CD4-positive, CD25-positive, alpha-beta regulatory T cell (primary cell): ENCODE results near the gene CRB2. TPM values are rescaled to one million over a fixed set of nuclear protein-coding genes. Genes with fewer than 3 reads are reported as not detected.
A peak's percentile ranks its signal among the peaks of the same experiment; 100 is the strongest.

Experiments
- ATAC-seq, 2 donors: fragments of 150-1000 bp; cut with Tn5 transposase; one replicate each; pipeline ENCODE4 v1.10.0; 2021; ENCODE audit warnings: low read depth in 2 of 2, moderate number of reproducible peaks in 2 of 2, moderate library complexity in 1 of 2
- DNase-seq, 3 donors: peaks; one replicate each; pipeline versions ENCODE4 v3.0.0 to v3.0.0-alpha.2; 2012 to 2022; ENCODE audit warnings: mixed read lengths in 1 of 3
- H3K27ac ChIP-seq: one replicate; pipeline ENCODE4 v1.7.0; 2013; ENCODE audit warnings: mild to moderate bottlenecking, low read length; ENCODE audit not compliant: insufficient read depth, poor library complexity, severe bottlenecking
- H3K27me3 ChIP-seq: one replicate; pipeline ENCODE4 v1.7.0; 2013; ENCODE audit warnings: low read length; ENCODE audit not compliant: control insufficient read depth, insufficient read depth
- H3K36me3 ChIP-seq: one replicate; pipeline ENCODE4 v1.7.0; 2013; ENCODE audit warnings: mild to moderate bottlenecking, low read length, moderate library complexity; ENCODE audit not compliant: control insufficient read depth, insufficient read depth
- H3K4me1 ChIP-seq: 2 replicates; pipeline ENCODE4 v1.7.0; 2013; ENCODE audit warnings: mild to moderate bottlenecking, low read length; ENCODE audit not compliant: insufficient read depth, control insufficient read depth, poor library complexity, severe bottlenecking
- H3K4me3 ChIP-seq: one replicate; pipeline ENCODE4 v1.7.0; 2013; ENCODE audit warnings: low read depth, mild to moderate bottlenecking, low read length, moderate library complexity
- H3K9me3 ChIP-seq, 2 experiments: 1 replicate in 1 of 2; 2 replicates in 1 of 2; pipeline ENCODE4 v1.7.0; 2013; ENCODE audit warnings: low read length in 2 of 2, mild to moderate bottlenecking in 1 of 2, moderate library complexity in 1 of 2; ENCODE audit not compliant: control insufficient read depth in 2 of 2
- H3K27ac Mint-ChIP-seq, 3 donors: one replicate each; pipeline ENCODE4 v1.8.0; 2020 to 2022; ENCODE audit warnings: mild to moderate bottlenecking in 3 of 3, mixed read lengths in 3 of 3, moderate library complexity in 2 of 3
- H3K27me3 Mint-ChIP-seq: one replicate; pipeline ENCODE4 v1.8.0; 2022; ENCODE audit warnings: mild to moderate bottlenecking, mixed read lengths
- H3K36me3 Mint-ChIP-seq: one replicate; pipeline ENCODE4 v1.8.0; 2020; ENCODE audit warnings: mixed read lengths
- H3K4me1 Mint-ChIP-seq, 4 donors: one replicate each; pipeline ENCODE4 v1.8.0; 2020 to 2022; ENCODE audit warnings: mixed read lengths in 4 of 4, mild to moderate bottlenecking in 1 of 4
- H3K4me3 Mint-ChIP-seq, 4 donors: one replicate each; pipeline ENCODE4 v1.8.0; 2020 to 2022; ENCODE audit warnings: mild to moderate bottlenecking in 4 of 4, mixed read lengths in 4 of 4, moderate library complexity in 3 of 4
- H3K9me3 Mint-ChIP-seq, 7 donors: one replicate each; pipeline ENCODE4 v1.8.0; 2020 to 2022; ENCODE audit warnings: mixed read lengths in 7 of 7, mild to moderate bottlenecking in 3 of 7, moderate library complexity in 2 of 7
- polyA plus RNA-seq, 4 donors: library from polyadenylated mRNA; unstranded; fragments of 300-500 nt; fragmentation: Illumina TruSeq; gene quantifications; one replicate each; pipeline ENCODE4 v1.2.3, GENCODE V29; 2021
- total RNA-seq: library from RNA; stranded (reverse); gene quantifications from one replicate; pipeline ENCODE4 v1.2.3, GENCODE V29; 2022

Gene CRB2
- total and polyA plus RNA-seq, 5 donors from 2014 or later: 0.03 TPM; not detected in 4

GRCh38 chr9:123365287-123365880, 9.4 kb downstream of the CRB2 start:
- peak overlapping the region in 1 of 4 donors; percentile 63 for H3K4me3 Mint-ChIP-seq
- no peaks in the 10 kb centered on the region for H3K36me3 Mint-ChIP-seq
- Histone ChIP-seq H3K27ac (no peak overlapping the region), H3K36me3 (no peaks in the 10 kb centered on the region), H3K9me3 (no peaks in the 10 kb centered on the region), H3K4me1 (no peaks in the 10 kb centered on the region), H3K4me3 (no peak overlapping the region), H3K27me3 (no peaks in the 10 kb centered on the region)
- DNase-seq: no peak
- H3K27me3 Mint-ChIP-seq: peaks cover 7% of the 10 kb centered on the region
- peaks cover 0 to 6% (median under 1%) of the 10 kb centered on the region in 4 donors for H3K4me1 Mint-ChIP-seq
- no peak for ATAC-seq
- H3K27ac Mint-ChIP-seq: no peak overlapping the region
- H3K9me3 Mint-ChIP-seq: no peaks in the 10 kb centered on the region

GRCh38 chr9:123365881-123366528, 10.0 kb downstream of the CRB2 start:
- ATAC-seq (no peak), DNase-seq (no peak)
- peaks cover 0 to 2% (median under 1%) of the 10 kb centered on the region in 4 donors for H3K4me1 Mint-ChIP-seq
- no peaks in the 10 kb centered on the region for H3K4me1 ChIP-seq
- no peaks in the 10 kb centered on the region for H3K36me3 ChIP-seq
- H3K27ac Mint-ChIP-seq: no peak overlapping the region
- no peaks in the 10 kb centered on the region for H3K9me3 Mint-ChIP-seq
- no peaks in the 10 kb centered on the region for H3K9me3 ChIP-seq
- no peaks in the 10 kb centered on the region for H3K36me3 Mint-ChIP-seq
- peaks cover 7% of the 10 kb centered on the region for H3K27me3 Mint-ChIP-seq
- H3K4me3 Mint-ChIP-seq: no peak overlapping the region
- H3K27ac ChIP-seq: no peak overlapping the region
- H3K27me3 ChIP-seq: no peaks in the 10 kb centered on the region
- H3K4me3 ChIP-seq: no peak overlapping the region

- no peaks in the 10 kb centered on the region for H3K9me3 ChIP-seq
- H3K4me1 Mint-ChIP-seq: peaks cover 0 to 6% (median 4%) of the 10 kb centered on the region in 4 donors
- no peak overlapping the region for H3K4me3 ChIP-seq
- no peak overlapping the region for H3K27ac ChIP-seq
- H3K9me3 Mint-ChIP-seq: peaks cover 0 to 2% (median 0%) of the 10 kb centered on the region in 7 donors
- no peak overlapping the region for H3K27ac Mint-ChIP-seq
- H3K36me3 Mint-ChIP-seq: no peaks in the 10 kb centered on the region
- H3K27me3 ChIP-seq: no peaks in the 10 kb centered on the region
- peaks cover 21% of the 10 kb centered on the region for H3K27me3 Mint-ChIP-seq
- no peak for ATAC-seq
- DNase-seq: no peak
- no peaks in the 10 kb centered on the region for H3K4me1 ChIP-seq
- no peaks in the 10 kb centered on the region for H3K36me3 ChIP-seq
- no peak overlapping the region for H3K4me3 Mint-ChIP-seq
Observed at GRCh38 chr9:123368023-123368422, 12.0 kb downstream of the CRB2 start.

- H3K4me3 Mint-ChIP-seq: no peak overlapping the region
- no peak for ATAC-seq
- Histone ChIP-seq H3K4me3 (no peak overlapping the region), H3K36me3 (no peaks in the 10 kb centered on the region), H3K9me3 (no peaks in the 10 kb centered on the region), H3K4me1 (no peaks in the 10 kb centered on the region), H3K27me3 (no peaks in the 10 kb centered on the region), H3K27ac (no peak overlapping the region)
- H3K36me3 Mint-ChIP-seq: no peaks in the 10 kb centered on the region
- no peak for DNase-seq
- peaks cover 21% of the 10 kb centered on the region for H3K27me3 Mint-ChIP-seq
- H3K4me1 Mint-ChIP-seq: peaks cover 0 to 6% (median 4%) of the 10 kb centered on the region in 4 donors
- peaks cover 0 to 2% (median 0%) of the 10 kb centered on the region in 7 donors for H3K9me3 Mint-ChIP-seq
- no peak overlapping the region for H3K27ac Mint-ChIP-seq
Observed at GRCh38 chr9:123368536-123369153, 12.6 kb downstream of the CRB2 start.

GRCh38 chr9:123369296-123369695, 13.3 kb downstream of the CRB2 start:
- Histone ChIP-seq H3K4me3 (no peak overlapping the region), H3K9me3 (no peaks in the 10 kb centered on the region), H3K27me3 (no peaks in the 10 kb centered on the region), H3K27ac (no peak overlapping the region), H3K36me3 (no peaks in the 10 kb centered on the region), H3K4me1 (no peaks in the 10 kb centered on the region)
- Mint-ChIP-seq H3K4me1 (peaks cover 0 to 6% (median 3%) of the 10 kb centered on the region in 4 donors), H3K36me3 (no peaks in the 10 kb centered on the region), H3K4me3 (no peak overlapping the region), H3K27ac (no peak overlapping the region), H3K9me3 (peaks cover 0 to 2% (median 0%) of the 10 kb centered on the region in 7 donors), H3K27me3 (peaks cover 21% of the 10 kb centered on the region)
- ATAC-seq (no peak), DNase-seq (no peak)

GRCh38 chr9:123370108-123370507, 14.1 kb downstream of the CRB2 start:
- H3K4me1 Mint-ChIP-seq: peaks cover 0 to 11% (median 3%) of the 10 kb centered on the region in 4 donors
- no peaks in the 10 kb centered on the region for H3K27me3 ChIP-seq
- no peak overlapping the region for H3K27ac Mint-ChIP-seq
- DNase-seq (no peak), ATAC-seq (no peak)
- H3K9me3 ChIP-seq: no peaks in the 10 kb centered on the region
- no peaks in the 10 kb centered on the region for H3K36me3 Mint-ChIP-seq
- peaks cover 0 to 2% (median 0%) of the 10 kb centered on the region in 7 donors for H3K9me3 Mint-ChIP-seq
- no peaks in the 10 kb centered on the region for H3K36me3 ChIP-seq
- no peak overlapping the region for H3K4me3 Mint-ChIP-seq
- H3K4me1 ChIP-seq: no peaks in the 10 kb centered on the region
- no peak overlapping the region for H3K27ac ChIP-seq
- H3K4me3 ChIP-seq: no peak overlapping the region
- H3K27me3 Mint-ChIP-seq: peaks cover 28% of the 10 kb centered on the region

GRCh38 chr9:123370526-123371227, 14.7 kb downstream of the CRB2 start:
- Mint-ChIP-seq H3K36me3 (no peaks in the 10 kb centered on the region), H3K9me3 (peaks cover 0 to 2% (median 0%) of the 10 kb centered on the region in 7 donors)

More at GRCh38 chr9:123370526-123371227, 14.7 kb downstream of the CRB2 start:
- H3K27ac ChIP-seq: no peak overlapping the region
- no peak overlapping the region for H3K4me3 ChIP-seq
- DNase-seq (no peak), ATAC-seq (no peak)
- H3K4me1 ChIP-seq: no peaks in the 10 kb centered on the region
- H3K36me3 ChIP-seq: no peaks in the 10 kb centered on the region
- no peaks in the 10 kb centered on the region for H3K9me3 ChIP-seq
- H3K4me3 Mint-ChIP-seq: no peak overlapping the region
- H3K27me3 Mint-ChIP-seq: peaks cover 26% of the 10 kb centered on the region
- no peaks in the 10 kb centered on the region for H3K27me3 ChIP-seq
- H3K27ac Mint-ChIP-seq: no peak overlapping the region
- peaks cover 0 to 9% (median 3%) of the 10 kb centered on the region in 4 donors for H3K4me1 Mint-ChIP-seq
